SU-DHL-6 (cell line): ENCODE results near the gene NPEPL1.

Experiments used
- EZH2phosphoT487 ChIP-seq: fragments of 200-600 bp; sonication (generic), shearing (Covaris generic); conservative IDR thresholded peaks from 2 replicates; pipeline ENCODE4 v1.6.1; 2018; ENCODE audit warnings: mild to moderate bottlenecking, antibody characterized with exemption, low read length, moderate library complexity, mixed read lengths
- TF ChIP-seq, protein P1 (sequence below): fragments of 200-600 bp; sonication (generic); IDR thresholded peaks from one replicate; pipeline ENCODE4 v1.5.1; 2017; ENCODE audit warnings: antibody characterized with exemption, mild to moderate bottlenecking, low read length, moderate library complexity; ENCODE audit not compliant: insufficient read depth, poor library complexity, severe bottlenecking

DNA sequence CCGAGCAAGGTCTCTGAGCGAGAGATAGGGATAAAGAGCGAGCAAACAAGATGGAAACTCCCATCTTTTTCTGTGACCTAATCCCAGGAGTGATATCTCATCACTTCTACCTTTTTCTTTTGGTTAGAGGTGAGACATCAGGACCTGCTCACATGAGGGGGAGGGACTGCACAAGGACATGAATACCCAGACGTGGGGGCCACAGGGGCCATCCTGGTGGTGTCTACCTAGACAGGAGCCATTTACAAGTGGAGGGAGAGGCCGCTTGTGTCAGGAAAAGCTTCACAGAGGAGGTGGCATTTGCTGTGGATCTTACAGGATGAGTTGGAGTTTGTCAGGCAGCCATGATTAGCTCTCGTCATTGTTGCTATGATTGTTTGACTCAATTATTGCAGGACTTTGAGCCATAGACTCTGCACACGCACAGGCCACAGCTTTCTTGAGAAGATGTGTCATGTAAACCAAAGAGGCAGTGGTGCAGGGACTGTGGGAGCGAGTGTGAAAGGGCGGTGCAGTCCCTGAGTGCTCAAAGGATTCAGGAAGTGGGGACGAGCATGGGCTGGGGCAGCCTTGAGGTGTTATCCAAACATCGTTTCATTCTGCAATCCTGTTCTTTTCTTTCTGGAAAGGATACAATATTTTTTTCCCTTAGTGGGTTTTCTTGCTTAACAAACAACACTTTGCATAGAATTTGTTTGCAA is 7.7 kb downstream of the NPEPL1 start:
- TF ChIP-seq, protein P1, sequence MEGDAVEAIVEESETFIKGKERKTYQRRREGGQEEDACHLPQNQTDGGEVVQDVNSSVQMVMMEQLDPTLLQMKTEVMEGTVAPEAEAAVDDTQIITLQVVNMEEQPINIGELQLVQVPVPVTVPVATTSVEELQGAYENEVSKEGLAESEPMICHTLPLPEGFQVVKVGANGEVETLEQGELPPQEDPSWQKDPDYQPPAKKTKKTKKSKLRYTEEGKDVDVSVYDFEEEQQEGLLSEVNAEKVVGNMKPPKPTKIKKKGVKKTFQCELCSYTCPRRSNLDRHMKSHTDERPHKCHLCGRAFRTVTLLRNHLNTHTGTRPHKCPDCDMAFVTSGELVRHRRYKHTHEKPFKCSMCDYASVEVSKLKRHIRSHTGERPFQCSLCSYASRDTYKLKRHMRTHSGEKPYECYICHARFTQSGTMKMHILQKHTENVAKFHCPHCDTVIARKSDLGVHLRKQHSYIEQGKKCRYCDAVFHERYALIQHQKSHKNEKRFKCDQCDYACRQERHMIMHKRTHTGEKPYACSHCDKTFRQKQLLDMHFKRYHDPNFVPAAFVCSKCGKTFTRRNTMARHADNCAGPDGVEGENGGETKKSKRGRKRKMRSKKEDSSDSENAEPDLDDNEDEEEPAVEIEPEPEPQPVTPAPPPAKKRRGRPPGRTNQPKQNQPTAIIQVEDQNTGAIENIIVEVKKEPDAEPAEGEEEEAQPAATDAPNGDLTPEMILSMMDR: no peak
- no peak for TF ChIP-seq EZH2phosphoT487
